Amygdala (tissue), 56 donors: ENCODE data around the gene PATE1.

Experiments used
- DNase-seq, 56 donors: peaks; one replicate each; lab custom pipeline; 2025; lab: John Stamatoyannopoulos, UW

The PATE1 gene

DNA sequence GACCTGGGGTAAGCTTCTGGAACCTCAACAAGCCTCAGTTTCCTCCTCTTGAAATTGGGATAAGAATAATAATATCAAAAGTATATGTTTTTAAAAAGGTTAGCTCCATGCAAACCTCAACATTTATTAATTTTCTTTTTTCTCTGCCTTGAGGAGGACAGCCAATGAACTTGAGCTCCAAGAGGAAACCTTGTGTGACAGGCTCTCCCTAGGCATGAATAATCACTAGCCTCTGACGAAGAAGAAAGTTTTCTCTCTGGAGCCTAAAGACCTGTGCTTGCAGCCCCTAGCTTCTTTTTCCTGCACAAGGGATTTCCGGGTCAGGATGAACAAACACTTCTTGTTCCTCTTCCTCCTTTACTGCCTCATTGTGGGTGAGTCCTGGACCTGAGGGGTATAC, 41.7 kb downstream of the PATE1 start, which contains the start of gene PATE3:
PATE3 (plus strand) TSS at position 301 of the 400 bp plus-strand sequence; CDS start at position 326, 25 bp downstream.
- no peak for DNase-seq

DNA sequence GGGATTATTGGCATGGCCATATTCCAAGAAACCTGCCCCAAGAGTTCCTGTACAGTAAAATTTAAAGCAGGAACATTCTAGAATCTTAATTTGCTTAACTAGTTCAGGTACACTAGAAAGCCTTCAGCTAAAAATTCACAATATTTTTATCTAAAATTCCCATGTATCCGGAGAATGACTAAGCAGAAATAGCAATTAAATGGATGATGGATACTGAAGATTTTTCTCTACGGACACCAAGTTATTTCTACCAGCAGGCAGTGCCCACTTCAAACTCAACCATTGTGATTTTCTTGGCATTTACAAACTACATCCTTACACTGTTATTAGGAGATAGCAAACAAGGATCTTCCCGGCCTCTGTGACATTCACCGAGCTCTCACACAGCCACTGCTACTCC, 44.7 kb downstream of the PATE1 start:
- DNase-seq, result no peak

DNA sequence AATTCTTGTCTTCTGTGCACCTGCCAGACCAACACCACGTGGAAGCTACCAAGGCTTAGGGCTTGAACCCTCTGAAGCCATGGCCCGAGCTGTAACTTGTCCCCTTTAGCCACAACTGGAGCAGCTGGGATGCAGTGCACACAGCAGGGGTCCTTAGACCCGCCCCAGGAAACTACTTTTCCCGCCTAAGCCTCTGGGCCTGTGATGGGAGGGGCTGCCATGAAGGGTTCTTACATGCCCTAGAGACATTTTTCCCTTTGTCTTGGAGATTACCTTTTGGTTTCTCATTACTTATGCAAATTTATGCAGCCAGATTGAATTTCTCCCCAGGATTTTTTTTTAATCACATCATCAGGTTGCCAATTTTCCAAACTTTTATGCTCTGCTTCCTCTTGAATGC, 51.6 kb downstream of the PATE1 start:
- no peak for DNase-seq
